Testis (tissue), 2 donors: ENCODE results near the gene KIF25.
"Not testable (repeated sequence)": the region's sequence is repeated elsewhere in the genome, so short reads cannot be mapped to it uniquely, and the experiment has no call there.

Source experiments
- POLR2A ChIP-seq: fragments of 450-650 bp; IDR thresholded peaks from one replicate; pipeline ENCODE4 v1.6.1; 2017; ENCODE audit warnings: antibody characterized with exemption, mild to moderate bottlenecking, moderate library complexity
- TF ChIP-seq, protein P1 (sequence below), 3 experiments: fragments of 450-650 bp in 2 of 3; fragments of 200-600 bp in 1 of 3; sonication (generic) in 1 of 3; IDR thresholded peaks; one replicate each; pipeline ENCODE4 v1.5.1; 2016 to 2019; ENCODE audit warnings: antibody characterized with exemption in 3 of 3, mild to moderate bottlenecking in 2 of 3, moderate library complexity in 1 of 3

DNA sequence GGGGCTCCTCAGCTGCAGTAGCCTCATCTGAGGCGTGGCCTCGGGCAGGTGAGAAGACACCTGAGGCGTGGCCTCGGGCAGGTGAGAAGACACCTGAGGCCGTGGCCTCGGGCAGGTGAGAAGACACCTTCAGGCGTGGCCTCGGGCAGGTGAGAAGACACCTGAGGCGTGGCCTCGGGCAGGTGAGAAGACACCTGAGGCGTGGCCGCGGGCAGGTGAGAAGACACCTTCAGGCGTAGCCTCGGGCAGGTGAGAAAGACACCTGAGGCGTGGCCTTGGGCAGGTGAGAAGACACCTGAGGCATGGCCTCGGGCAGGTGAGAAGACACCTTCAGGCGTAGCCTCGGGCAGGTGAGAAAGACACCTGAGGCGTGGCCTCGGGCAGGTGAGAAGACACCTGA, 4.0 kb downstream of the KIF25 start:
- TF ChIP-seq, protein P1, sequence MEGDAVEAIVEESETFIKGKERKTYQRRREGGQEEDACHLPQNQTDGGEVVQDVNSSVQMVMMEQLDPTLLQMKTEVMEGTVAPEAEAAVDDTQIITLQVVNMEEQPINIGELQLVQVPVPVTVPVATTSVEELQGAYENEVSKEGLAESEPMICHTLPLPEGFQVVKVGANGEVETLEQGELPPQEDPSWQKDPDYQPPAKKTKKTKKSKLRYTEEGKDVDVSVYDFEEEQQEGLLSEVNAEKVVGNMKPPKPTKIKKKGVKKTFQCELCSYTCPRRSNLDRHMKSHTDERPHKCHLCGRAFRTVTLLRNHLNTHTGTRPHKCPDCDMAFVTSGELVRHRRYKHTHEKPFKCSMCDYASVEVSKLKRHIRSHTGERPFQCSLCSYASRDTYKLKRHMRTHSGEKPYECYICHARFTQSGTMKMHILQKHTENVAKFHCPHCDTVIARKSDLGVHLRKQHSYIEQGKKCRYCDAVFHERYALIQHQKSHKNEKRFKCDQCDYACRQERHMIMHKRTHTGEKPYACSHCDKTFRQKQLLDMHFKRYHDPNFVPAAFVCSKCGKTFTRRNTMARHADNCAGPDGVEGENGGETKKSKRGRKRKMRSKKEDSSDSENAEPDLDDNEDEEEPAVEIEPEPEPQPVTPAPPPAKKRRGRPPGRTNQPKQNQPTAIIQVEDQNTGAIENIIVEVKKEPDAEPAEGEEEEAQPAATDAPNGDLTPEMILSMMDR (IDR thresholded peaks at IDR 0.05): not testable (repeated sequence)
- not testable (repeated sequence) for TF ChIP-seq POLR2A
